Naive thymus-derived CD8-positive, alpha-beta T cell (primary cell): ENCODE data around the gene SNTA1. TPM values are rescaled to one million over a fixed set of nuclear protein-coding genes. Genes with fewer than 3 reads are reported as not detected.
A peak's percentile ranks its signal among the peaks of the same experiment; 100 is the strongest.

Experiments
- ATAC-seq, 2 donors: fragments of 150-1000 bp; cut with Tn5 transposase in 1 of 2; sonication (Bioruptor Pico), chemical (Tn5 transposase) in 1 of 2; 1 replicate in 1 of 2; 2 replicates in 1 of 2; pipeline ENCODE4 v1.10.0; 2021; ENCODE audit warnings: mild to moderate bottlenecking in 2 of 2, moderate library complexity in 2 of 2
- POLR2A ChIA-PET: fragments of 350-600 bp; sonication (Branson Sonifier 250); formaldehyde crosslinking; loops from one replicate; lab custom pipeline; 2021; ENCODE audit warnings: antibody characterized with exemption; lab: Charles Lee
- DNase-seq, 10 donors: peaks; one replicate each; pipeline versions ENCODE4 v3.0.0 to v3.0.0-alpha.2; 2020 to 2022
- H3K27ac Mint-ChIP-seq, 10 donors: one replicate each; pipeline ENCODE4 v1.8.0; 2020 to 2022; ENCODE audit warnings: mild to moderate bottlenecking in 10 of 10, mixed read lengths in 10 of 10, moderate library complexity in 4 of 10, inconsistent platforms in 1 of 10
- H3K27me3 Mint-ChIP-seq, 5 donors: one replicate each; pipeline ENCODE4 v1.8.0; 2021 to 2022; ENCODE audit warnings: mixed read lengths in 5 of 5
- H3K36me3 Mint-ChIP-seq, 3 donors: one replicate each; pipeline ENCODE4 v1.8.0; 2020 to 2022; ENCODE audit warnings: mixed read lengths in 3 of 3, mild to moderate bottlenecking in 2 of 3, inconsistent platforms in 1 of 3
- H3K4me1 Mint-ChIP-seq, 4 donors: one replicate each; pipeline ENCODE4 v1.8.0; 2021 to 2022; ENCODE audit warnings: mixed read lengths in 4 of 4
- H3K4me3 Mint-ChIP-seq, 10 donors: one replicate each; pipeline ENCODE4 v1.8.0; 2020 to 2022; ENCODE audit warnings: mild to moderate bottlenecking in 10 of 10, mixed read lengths in 10 of 10, moderate library complexity in 6 of 10, inconsistent platforms in 1 of 10
- H3K9me3 Mint-ChIP-seq, 9 donors: one replicate each; pipeline ENCODE4 v1.8.0; 2020 to 2022; ENCODE audit warnings: mixed read lengths in 9 of 9, mild to moderate bottlenecking in 3 of 9, inconsistent platforms in 1 of 9, moderate library complexity in 1 of 9
- polyA plus RNA-seq, 3 donors: library from polyadenylated mRNA; unstranded; fragments of 300-500 nt; fragmentation: Illumina TruSeq; gene quantifications; one replicate each; pipeline ENCODE4 v1.2.3, GENCODE V29; 2021
- total RNA-seq, 8 experiments: library from RNA in 2 of 8; stranded (reverse) in 2 of 8; gene quantifications; one replicate each; pipeline ENCODE4 v1.2.3 and lab custom pipeline; 2021 to 2026

SNTA1 gene
- total and polyA plus RNA-seq, 5 experiments from 2014 or later, result 3.6 to 9.1 (median 6.1) TPM

GRCh38 chr20:33411711-33412483 lies 31.7 kb downstream of the SNTA1 start:
- no peaks in the 10 kb centered on the region for H3K9me3 Mint-ChIP-seq
- no peak for ATAC-seq
- H3K27ac Mint-ChIP-seq, result peak overlapping the region in 4 of 10 donors; percentile 27 to 81 (median 39)
- peaks cover 0 to 18% (median 2%) of the 10 kb centered on the region in 4 donors for H3K4me1 Mint-ChIP-seq
- POLR2A ChIA-PET, result no interaction called here
- H3K27me3 Mint-ChIP-seq, result no peaks in the 10 kb centered on the region
- H3K36me3 Mint-ChIP-seq, result peaks cover 0 to 13% (median 6%) of the 10 kb centered on the region in 3 donors
- no peak for DNase-seq
- no peak overlapping the region for H3K4me3 Mint-ChIP-seq

GRCh38 chr20:33411242-33411641 lies 32.3 kb downstream of the SNTA1 start:
- H3K9me3 Mint-ChIP-seq, result no peaks in the 10 kb centered on the region

GRCh38 chr20:33410081-33410742 lies 33.4 kb downstream of the SNTA1 start:
- no peak for ATAC-seq
- Mint-ChIP-seq H3K36me3 (peaks cover 0 to 14% (median 6%) of the 10 kb centered on the region in 3 donors), H3K9me3 (no peaks in the 10 kb centered on the region), H3K27ac (no peak overlapping the region), H3K4me3 (no peak overlapping the region), H3K4me1 (peaks cover 0 to 18% (median 2%) of the 10 kb centered on the region in 4 donors), H3K27me3 (no peaks in the 10 kb centered on the region)
- DNase-seq, result no peak
- POLR2A ChIA-PET, result no interaction called here

More at GRCh38 chr20:33411242-33411641, 32.3 kb downstream of the SNTA1 start:
- no peak overlapping the region for H3K4me3 Mint-ChIP-seq
- peak overlapping the region in 5 of 10 donors; percentile 8 to 81 (median 34) for H3K27ac Mint-ChIP-seq
- no peaks in the 10 kb centered on the region for H3K27me3 Mint-ChIP-seq
- no peak for DNase-seq
- no peak for ATAC-seq
- H3K4me1 Mint-ChIP-seq, result peaks cover 0 to 18% (median 2%) of the 10 kb centered on the region in 4 donors
- peaks cover 0 to 14% (median 6%) of the 10 kb centered on the region in 3 donors for H3K36me3 Mint-ChIP-seq
- POLR2A ChIA-PET, result interaction anchor here (0.5 kb wide), 1 partner anchor 868 kb away, joined by 8 read pairs; no protein-coding TSS in a partner anchor

- no peak overlapping the region for H3K4me3 Mint-ChIP-seq
- H3K4me1 Mint-ChIP-seq, result peaks cover 0 to 21% (median 5%) of the 10 kb centered on the region in 4 donors
- no peaks in the 10 kb centered on the region for H3K9me3 Mint-ChIP-seq
- H3K27ac Mint-ChIP-seq, result peak overlapping the region in 2 of 10 donors; percentile 40 to 58
- ATAC-seq (peak in 1 of 2 donors; percentile 44), DNase-seq (no peak)
- no peaks in the 10 kb centered on the region for H3K27me3 Mint-ChIP-seq
- POLR2A ChIA-PET, result no interaction called here
- peaks cover 0 to 14% (median 8%) of the 10 kb centered on the region in 3 donors for H3K36me3 Mint-ChIP-seq
These were observed 34.6 kb downstream of the SNTA1 start for GRCh38 chr20:33408716-33409654.

- POLR2A ChIA-PET, result no interaction called here
- no peaks in the 10 kb centered on the region for H3K9me3 Mint-ChIP-seq
- no peaks in the 10 kb centered on the region for H3K27me3 Mint-ChIP-seq
- ATAC-seq, result no peak
- no peak overlapping the region for H3K27ac Mint-ChIP-seq
- H3K4me3 Mint-ChIP-seq, result no peak overlapping the region
- H3K4me1 Mint-ChIP-seq, result peaks cover 0 to 25% (median 10%) of the 10 kb centered on the region in 4 donors
- peaks cover 0 to 14% (median 8%) of the 10 kb centered on the region in 3 donors for H3K36me3 Mint-ChIP-seq
- no peak for DNase-seq
These were observed 35.2 kb downstream of the SNTA1 start for GRCh38 chr20:33408313-33408712.

DNA sequence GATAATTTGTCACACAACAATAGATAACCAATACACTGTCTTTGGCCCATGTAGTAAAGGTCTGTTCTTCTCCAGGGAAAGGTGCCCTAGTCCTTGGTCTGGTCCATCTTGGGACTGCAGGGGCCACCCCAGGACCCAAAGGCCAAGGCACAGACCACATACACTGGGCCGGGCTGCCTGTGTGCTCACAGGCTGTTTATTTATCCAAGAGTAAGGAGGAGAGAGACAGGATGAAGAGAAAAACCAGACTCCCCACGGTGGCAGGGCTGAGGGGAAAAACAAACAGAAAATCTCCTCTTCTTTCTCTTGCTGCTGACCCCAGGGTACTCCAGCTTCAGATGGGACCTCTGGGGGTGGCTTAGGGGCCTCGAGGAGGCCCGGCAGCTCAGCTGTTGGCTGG lies 35.8 kb downstream of the SNTA1 start:
- Mint-ChIP-seq H3K36me3 (peaks cover 0 to 14% (median 8%) of the 10 kb centered on the region in 3 donors), H3K27ac (peak overlapping the region in 3 of 10 donors; percentile 41 to 75 (median 67))
- POLR2A ChIA-PET, result interaction anchor here (0.5 to 0.6 kb wide), 2 partner anchors 27 to 38 kb away, joined by 3 to 6 read pairs; no protein-coding TSS in a partner anchor

GRCh38 chr20:33407251-33407650 lies 36.3 kb downstream of the SNTA1 start:
- no peak for DNase-seq
- Mint-ChIP-seq H3K4me3 (peak overlapping the region in 1 of 10 donors; percentile 42), H3K27ac (peak overlapping the region in 2 of 10 donors; percentile 41 to 67), H3K4me1 (peaks cover 2 to 31% (median 15%) of the 10 kb centered on the region in 4 donors), H3K27me3 (no peaks in the 10 kb centered on the region), H3K36me3 (peaks cover 0 to 14% (median 8%) of the 10 kb centered on the region in 3 donors), H3K9me3 (no peaks in the 10 kb centered on the region)
- POLR2A ChIA-PET, result interaction anchor here (0.5 to 0.7 kb wide), 3 partner anchors 38 to 1459 kb away, joined by 3 to 6 read pairs (median 3); no protein-coding TSS in a partner anchor
- no peak for ATAC-seq

More for the DNA sequence above, 35.8 kb downstream of the SNTA1 start:
- DNase-seq (no peak), ATAC-seq (no peak)
- no peak overlapping the region for H3K4me3 Mint-ChIP-seq
- peaks cover 0 to 26% (median 10%) of the 10 kb centered on the region in 4 donors for H3K4me1 Mint-ChIP-seq
- H3K27me3 Mint-ChIP-seq, result no peaks in the 10 kb centered on the region
- H3K9me3 Mint-ChIP-seq, result no peaks in the 10 kb centered on the region

- ATAC-seq, result no peak
- DNase-seq, result no peak
- Mint-ChIP-seq H3K4me3 (peak overlapping the region in 6 of 10 donors; percentile 20 to 61 (median 32)), H3K27ac (peak overlapping the region in 1 of 10 donors; percentile 31), H3K36me3 (peaks cover 0 to 14% (median 8%) of the 10 kb centered on the region in 3 donors), H3K27me3 (no peaks in the 10 kb centered on the region), H3K9me3 (no peaks in the 10 kb centered on the region), H3K4me1 (peaks cover 13 to 55% (median 35%) of the 10 kb centered on the region in 4 donors)
- POLR2A ChIA-PET, result no interaction called here
These were observed 39.3 kb downstream of the SNTA1 start for GRCh38 chr20:33404281-33404680.

- Mint-ChIP-seq H3K9me3 (no peaks in the 10 kb centered on the region), H3K27ac (peak overlapping the region; percentile 11 to 97 (median 86)), H3K27me3 (no peaks in the 10 kb centered on the region), H3K4me3 (peak overlapping the region; percentile 93 to 99 (median 97)), H3K4me1 (peaks cover 20 to 59% (median 54%) of the 10 kb centered on the region in 4 donors), H3K36me3 (peaks cover 0 to 8% (median 2%) of the 10 kb centered on the region in 3 donors)
- POLR2A ChIA-PET, result interaction anchor here (0.5 to 2.3 kb wide), 7 partner anchors 42 to 1114 kb away, joined by 3 to 21 read pairs (median 3); partner anchors contain the start of genes CBFA2T2, DYNLRB1, SNTA1 and ZNF341
- DNase-seq, result no peak
- ATAC-seq, result no peak
These were observed 41.6 kb downstream of the SNTA1 start for GRCh38 chr20:33401921-33402369.

DNA sequence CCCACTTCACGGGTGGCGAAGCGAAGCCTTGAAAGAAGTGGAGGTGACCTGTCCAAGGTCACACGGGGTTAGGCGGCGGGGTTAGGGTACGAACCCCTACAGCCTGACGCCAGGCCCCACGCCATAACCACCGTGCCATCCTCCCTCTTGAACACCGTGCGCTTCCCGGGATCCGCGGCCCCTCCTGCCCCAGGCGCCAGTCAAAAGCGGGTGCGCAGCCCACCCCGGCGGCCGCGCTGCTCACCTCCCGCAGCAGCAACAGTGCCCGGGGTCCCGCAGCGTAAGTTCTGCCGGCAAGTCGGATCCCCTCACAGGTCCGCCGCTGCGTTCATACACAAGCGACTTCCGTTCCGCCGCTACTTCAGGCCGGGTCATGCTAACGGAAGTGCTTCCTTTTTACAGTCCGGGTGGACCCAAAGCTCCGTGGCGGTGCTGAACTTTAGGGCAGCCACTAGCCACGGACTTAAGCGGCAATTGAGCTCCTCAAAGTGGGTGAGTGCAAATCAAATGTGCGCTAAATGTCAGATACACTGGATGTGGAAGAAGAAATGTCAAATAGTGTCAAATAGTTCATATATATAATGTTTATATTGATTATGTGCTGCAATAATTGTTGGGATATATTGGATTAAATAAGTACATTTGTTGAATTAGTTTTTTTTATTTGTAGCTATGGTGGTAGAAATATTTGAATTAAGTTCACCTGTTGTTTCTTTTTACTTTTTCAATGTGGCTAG lies 42.2 kb downstream of the SNTA1 start, which contains the start of gene CDK5RAP1:
Gene CDK5RAP1, minus strand, starts transcription at position 336 of the 737 bp plus-strand sequence. CDS start 4,455 bp downstream, outside the sequence.
- peak within 1 kb of the TSS; percentile 93 to 99 (median 97) for H3K4me3 Mint-ChIP-seq
- H3K9me3 Mint-ChIP-seq, result no peaks in the 10 kb centered on the region
- peak; percentile 96 to 97 for ATAC-seq
- peak; percentile 67 to 91 (median 82) for DNase-seq
- H3K27ac Mint-ChIP-seq, result peak within 1 kb of the TSS; percentile 80 to 97 (median 91)
- peaks cover 0 to 12% (median 2%) of the 10 kb centered on the region in 3 donors for H3K36me3 Mint-ChIP-seq
- no peaks in the 10 kb centered on the region for H3K27me3 Mint-ChIP-seq
- H3K4me1 Mint-ChIP-seq, result peaks cover 20 to 62% (median 60%) of the 10 kb centered on the region in 4 donors
- POLR2A ChIA-PET, result interaction anchor here (0.5 to 2.3 kb wide), 6 partner anchors 42 to 343 kb away, joined by 3 to 21 read pairs (median 4); partner anchors contain the start of genes CBFA2T2, SNTA1 and ZNF341
